HG03432 (cell line): ENCODE results near the gene ZNF318.
"Not testable (repeated sequence)": the region's sequence is repeated elsewhere in the genome, so short reads cannot be mapped to it uniquely, and the experiment has no call there.

ENCODE experiments used
- ATAC-seq: cut with Tn5 transposase; IDR thresholded peaks from one replicate; pipeline ENCODE4 v1.9.1; 2021; ENCODE audit warnings: mild to moderate bottlenecking, moderate library complexity; ENCODE audit not compliant: unreplicated experiment

Gene ZNF318

DNA sequence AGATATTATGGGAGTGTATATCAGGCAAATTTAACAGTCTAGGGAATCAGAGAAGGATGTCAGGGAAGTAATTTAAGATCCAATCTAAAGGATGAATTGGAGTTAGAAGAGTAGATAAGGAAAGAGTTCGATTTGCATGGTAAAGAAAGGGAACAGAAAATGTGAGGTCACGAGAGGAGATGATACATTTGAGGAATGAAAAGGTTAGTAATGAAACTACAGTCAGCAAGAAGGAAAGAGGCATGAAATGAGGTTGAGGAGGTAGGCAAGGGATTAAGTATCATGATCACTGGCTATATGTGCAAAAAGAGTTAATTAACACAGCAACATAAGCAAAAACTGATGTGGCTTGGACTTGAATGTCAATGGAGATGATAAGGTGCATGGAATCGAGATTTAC lies 22.4 kb downstream of the ZNF318 start:
- ATAC-seq: no peak

- not testable (repeated sequence) for ATAC-seq
These were observed 23.2 kb downstream of the ZNF318 start for GRCh38 chr6:43346243-43346642.

DNA sequence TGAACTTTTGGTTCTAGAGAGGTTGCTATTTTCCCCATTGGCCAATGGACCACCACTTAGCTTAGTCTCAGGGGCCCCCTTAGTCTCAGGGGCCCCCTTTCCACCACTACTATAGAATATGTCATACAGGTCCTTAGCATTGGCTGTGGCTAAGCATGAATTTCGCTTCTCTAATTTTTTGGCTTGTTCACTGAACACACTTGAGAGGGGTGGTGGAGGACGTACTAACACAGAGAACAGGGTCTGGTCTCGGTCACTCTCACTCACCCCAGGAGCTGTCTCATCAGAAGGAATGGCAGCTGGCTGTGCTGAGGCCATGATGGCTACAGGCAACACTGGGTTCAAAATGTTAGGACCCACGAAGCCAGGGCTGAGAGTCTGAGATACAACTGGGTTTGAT lies 30.3 kb downstream of the ZNF318 start:
- ATAC-seq: peak; percentile 85

GRCh38 chr6:43338243-43338642 lies 31.2 kb downstream of the ZNF318 start:
- peak; percentile 54 for ATAC-seq

- ATAC-seq: no peak
These were observed 33.1 kb downstream of the ZNF318 start for GRCh38 chr6:43336382-43336781.

DNA sequence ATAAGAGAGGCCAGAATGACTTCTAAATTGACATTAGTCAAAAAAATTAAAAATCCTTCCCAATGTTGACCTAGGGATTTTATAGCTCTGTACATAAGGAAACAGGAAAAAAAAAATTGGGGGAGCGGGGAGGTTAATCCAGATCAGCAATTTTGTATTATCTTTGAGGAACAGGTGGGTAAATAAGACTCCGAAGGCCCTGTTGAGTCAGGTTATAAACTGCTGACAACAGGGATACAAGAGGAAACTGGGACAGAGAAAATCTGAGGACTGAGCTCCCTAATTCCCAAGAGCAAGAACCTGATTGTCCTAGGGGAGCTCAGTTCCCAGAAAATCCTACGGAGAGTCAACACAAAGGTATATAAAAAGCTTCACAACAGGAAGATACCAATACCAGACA lies 34.0 kb downstream of the ZNF318 start:
- no peak for ATAC-seq

GRCh38 chr6:43334466-43335095 lies 34.9 kb downstream of the ZNF318 start:
- no peak for ATAC-seq

DNA sequence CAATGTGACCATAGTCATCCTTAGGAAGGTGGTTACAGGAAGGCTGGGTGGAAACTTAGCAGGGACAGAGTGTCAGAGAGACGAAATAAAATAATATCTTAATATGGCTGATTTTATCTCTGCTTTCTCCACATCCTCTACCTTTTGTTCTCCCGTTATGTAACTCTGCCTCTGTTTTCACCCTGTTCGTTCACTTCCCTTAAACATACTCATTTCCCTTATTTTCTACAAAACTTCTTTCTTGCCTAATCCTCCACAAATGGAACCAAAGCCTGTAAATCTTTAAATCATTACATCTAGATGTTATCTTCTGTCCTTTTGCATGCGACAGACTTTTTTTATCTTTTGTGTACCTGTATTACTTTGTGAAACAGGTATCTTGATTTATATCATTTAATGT lies 37.6 kb downstream of the ZNF318 start:
- no peak for ATAC-seq

GRCh38 chr6:43331470-43331869 lies 38.0 kb downstream of the ZNF318 start:
- ATAC-seq: no peak

DNA sequence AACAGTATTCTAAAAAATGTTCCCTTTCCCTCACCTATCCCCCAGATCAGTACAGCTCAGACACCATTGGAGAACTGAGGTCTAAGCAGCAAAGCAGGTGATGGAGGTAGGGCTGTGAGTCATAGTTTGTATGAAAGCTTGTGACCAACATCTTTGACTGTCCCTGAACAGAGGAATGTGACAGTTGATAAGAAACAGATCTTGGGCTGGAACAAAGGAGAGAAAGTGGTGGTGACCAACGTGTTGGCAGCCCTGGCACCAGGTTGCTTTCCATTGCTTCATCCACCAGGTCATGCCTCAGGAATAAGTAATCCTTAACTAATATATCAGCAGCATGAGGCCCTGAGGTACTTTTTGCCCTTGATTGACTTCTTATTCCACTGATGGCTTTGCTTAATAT lies 40.9 kb downstream of the ZNF318 start:
- no peak for ATAC-seq

GRCh38 chr6:43325876-43326275 lies 43.6 kb downstream of the ZNF318 start:
- no peak for ATAC-seq

- no peak for ATAC-seq
These were observed 51.4 kb downstream of the ZNF318 start for GRCh38 chr6:43318011-43318410.

DNA sequence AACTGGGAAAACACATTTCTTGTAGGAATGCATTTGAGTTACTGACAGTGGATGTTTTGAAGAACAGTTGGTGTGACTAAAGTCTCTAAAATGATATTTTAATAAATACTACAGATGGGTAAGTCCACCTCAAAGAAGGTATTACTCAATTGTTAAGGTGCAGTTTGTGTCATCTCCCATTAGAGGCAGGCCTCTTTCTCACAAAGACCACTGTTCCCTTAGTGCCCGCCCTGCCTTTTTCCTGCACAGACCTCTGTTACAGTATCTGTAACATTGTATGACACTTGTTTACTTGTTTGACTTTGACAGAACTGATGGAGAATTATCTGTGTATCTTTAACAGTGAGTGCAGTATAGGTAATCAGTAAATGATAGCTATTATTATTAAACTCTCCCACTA lies 55.6 kb downstream of the ZNF318 start:
- ATAC-seq: no peak

GRCh38 chr6:43311666-43312065 lies 57.8 kb downstream of the ZNF318 start:
- ATAC-seq: no peak

GRCh38 chr6:43310624-43311023 lies 58.8 kb downstream of the ZNF318 start:
- no peak for ATAC-seq

DNA sequence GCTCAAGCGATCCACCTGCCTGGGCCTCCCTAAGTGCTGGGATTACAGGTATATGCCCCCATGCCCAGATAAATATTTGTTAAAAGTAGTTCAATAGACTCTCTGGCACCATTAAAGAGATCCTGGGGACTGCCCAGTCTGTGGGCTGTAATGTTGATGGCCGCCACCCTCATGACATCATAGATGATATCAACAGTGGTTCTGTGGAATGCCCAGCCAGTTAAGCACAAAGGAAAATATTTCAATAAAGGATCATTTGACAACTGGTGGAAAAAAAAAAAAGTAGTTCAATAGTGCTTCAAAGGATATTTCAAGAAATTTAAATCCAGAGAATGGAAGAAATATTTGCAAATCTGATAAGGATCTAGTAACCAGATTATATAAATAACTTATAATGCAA lies 59.3 kb downstream of the ZNF318 start:
- ATAC-seq: no peak

- no peak for ATAC-seq
These were observed 60.4 kb downstream of the ZNF318 start for GRCh38 chr6:43308990-43309477.

- peak; percentile 60 for ATAC-seq
These were observed 61.1 kb downstream of the ZNF318 start, which contains the start of gene CRIP3 for GRCh38 chr6:43308101-43308989. CRIP3 (minus strand) TSS chr6:43308826; CDS start chr6:43308792, 34 bp downstream.

GRCh38 chr6:43307451-43308100 lies 61.9 kb downstream of the ZNF318 start:
- no peak for ATAC-seq

DNA sequence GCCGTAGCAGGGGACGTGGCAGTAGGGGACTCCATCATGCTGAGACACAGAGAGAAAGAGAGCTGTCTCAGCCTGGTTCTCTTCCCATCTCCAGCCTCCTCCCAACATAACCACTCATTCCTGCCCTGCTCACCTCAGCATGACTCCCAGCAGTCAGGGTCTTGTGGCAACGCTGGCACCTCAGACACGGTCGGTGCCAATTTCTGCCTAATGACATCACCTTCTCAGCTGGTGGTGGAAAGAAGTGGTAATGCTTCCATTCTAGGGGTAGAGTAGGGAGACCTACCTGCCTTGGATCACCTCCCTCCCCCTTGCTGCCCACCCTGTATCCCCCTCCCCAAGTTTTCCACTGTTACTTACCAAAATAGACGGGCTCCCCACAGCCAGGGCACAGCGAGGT lies 63.4 kb downstream of the ZNF318 start:
- ATAC-seq: no peak

GRCh38 chr6:43304882-43305281 lies 64.6 kb downstream of the ZNF318 start:
- no peak for ATAC-seq

- no peak for ATAC-seq
These were observed 65.1 kb downstream of the ZNF318 start for GRCh38 chr6:43304361-43304760.
